GM21528 (cell line): Measurements from ENCODE around the gene HUS1B.
"Not testable (repeated sequence)": the region's sequence is repeated elsewhere in the genome, so short reads cannot be mapped to it uniquely, and the experiment has no call there.

Source experiments
- ATAC-seq: cut with Tn5 transposase; IDR thresholded peaks from one replicate; pipeline ENCODE4 v1.9.1; 2021; ENCODE audit warnings: mild to moderate bottlenecking, moderate library complexity; ENCODE audit not compliant: unreplicated experiment, low FRiP score

The HUS1B gene

GRCh38 chr6:680251-680650 lies 23.4 kb upstream of the HUS1B start:
- no peak for ATAC-seq

GRCh38 chr6:679282-679681 lies 22.4 kb upstream of the HUS1B start:
- no peak for ATAC-seq

GRCh38 chr6:678520-678919 lies 21.6 kb upstream of the HUS1B start:
- ATAC-seq, result no peak

- no peak for ATAC-seq
These were observed 21.0 kb upstream of the HUS1B start for GRCh38 chr6:677919-678318.

- no peak for ATAC-seq
These were observed 18.1 kb upstream of the HUS1B start for GRCh38 chr6:674956-675355.

GRCh38 chr6:674406-674805 lies 17.5 kb upstream of the HUS1B start:
- no peak for ATAC-seq

- ATAC-seq, result no peak
These were observed 10.5 kb upstream of the HUS1B start for GRCh38 chr6:667253-667927.

- ATAC-seq, result no peak
These were observed 8.7 kb upstream of the HUS1B start for GRCh38 chr6:665403-666267.

GRCh38 chr6:663788-664187 lies 6.9 kb upstream of the HUS1B start:
- not testable (repeated sequence) for ATAC-seq

- ATAC-seq, result no peak
These were observed 3.0 kb upstream of the HUS1B start for GRCh38 chr6:659716-660581.

- ATAC-seq, result no peak
These were observed 1.3 kb upstream of the HUS1B start for GRCh38 chr6:658244-658643.

- ATAC-seq, result no peak
These were observed 843 bp upstream of the HUS1B start for GRCh38 chr6:657743-658142.

- ATAC-seq, result no peak
These were observed 2.8 kb downstream of the HUS1B start for GRCh38 chr6:654136-654535.

GRCh38 chr6:652865-653264 lies 4.0 kb downstream of the HUS1B start:
- ATAC-seq, result no peak

GRCh38 chr6:650098-650497 lies 6.8 kb downstream of the HUS1B start:
- no peak for ATAC-seq

GRCh38 chr6:642805-643204 lies 14.1 kb downstream of the HUS1B start:
- ATAC-seq, result no peak

GRCh38 chr6:641225-641985 lies 15.5 kb downstream of the HUS1B start:
- ATAC-seq, result no peak

- no peak for ATAC-seq
These were observed 20.4 kb downstream of the HUS1B start for GRCh38 chr6:636488-636887.

GRCh38 chr6:635233-635632 lies 21.7 kb downstream of the HUS1B start:
- no peak for ATAC-seq

GRCh38 chr6:633611-634010 lies 23.3 kb downstream of the HUS1B start:
- no peak for ATAC-seq
